Lower lobe of right lung (tissue), 2 donors: ENCODE results near the gene YDJC. TPM values are rescaled to one million over a fixed set of nuclear protein-coding genes. Genes with fewer than 3 reads are reported as not detected.
A peak's percentile ranks its signal among the peaks of the same experiment; 100 is the strongest.

Source experiments
- ATAC-seq, 2 donors: fragments of 200-7000 bp; cut with Tn5 transposase; one replicate each; pipeline ENCODE4 v1.9.1; 2020 to 2022; ENCODE audit warnings: mild to moderate bottlenecking in 2 of 2, moderate library complexity in 2 of 2
- DNase-seq: peaks from one replicate; pipeline ENCODE4 v3.0.0-alpha.2; 2020
- H3K27ac ChIP-seq: fragments of 200-600 bp; one replicate; pipeline ENCODE4 v1.8.0; 2022
- H3K27me3 ChIP-seq: fragments of 200-600 bp; one replicate; pipeline ENCODE4 v1.8.0; 2022; ENCODE audit warnings: low read depth
- H3K36me3 ChIP-seq: fragments of 200-600 bp; one replicate; pipeline ENCODE4 v1.8.0; 2022; ENCODE audit warnings: mild to moderate bottlenecking
- H3K4me1 ChIP-seq: fragments of 200-600 bp; one replicate; pipeline ENCODE4 v1.8.0; 2022
- H3K4me3 ChIP-seq: fragments of 200-600 bp; one replicate; pipeline ENCODE4 v1.8.0; 2022; ENCODE audit warnings: mild to moderate bottlenecking
- H3K9me3 ChIP-seq: fragments of 200-600 bp; one replicate; pipeline ENCODE4 v1.8.0; 2022
- CTCF ChIP-seq: fragments of 200-600 bp; IDR thresholded peaks from one replicate; pipeline ENCODE4 v1.8.0; 2022; ENCODE audit warnings: antibody characterized with exemption, mild to moderate bottlenecking
- intact Hi-C: fragments of 100-400 bp; cut with DNase I; formaldehyde crosslinking; loops from one replicate; pipeline ENCODE4 v1.11.0; 2022
- total RNA-seq: library from RNA; stranded (reverse); fragmentation: NEBNext Ultra II Directional; extraction: Animal tissue kit (Norgen Biotek cat#: 25700); gene quantifications from one replicate; pipeline ENCODE4 v1.2.1, GENCODE V29; 2021
- donor health status: DM: no; HTN: yes; CAD: no; lungs with severe emphysema.

YDJC gene
- total RNA-seq, 1 donor from 2014 or later = 13.1 TPM

DNA sequence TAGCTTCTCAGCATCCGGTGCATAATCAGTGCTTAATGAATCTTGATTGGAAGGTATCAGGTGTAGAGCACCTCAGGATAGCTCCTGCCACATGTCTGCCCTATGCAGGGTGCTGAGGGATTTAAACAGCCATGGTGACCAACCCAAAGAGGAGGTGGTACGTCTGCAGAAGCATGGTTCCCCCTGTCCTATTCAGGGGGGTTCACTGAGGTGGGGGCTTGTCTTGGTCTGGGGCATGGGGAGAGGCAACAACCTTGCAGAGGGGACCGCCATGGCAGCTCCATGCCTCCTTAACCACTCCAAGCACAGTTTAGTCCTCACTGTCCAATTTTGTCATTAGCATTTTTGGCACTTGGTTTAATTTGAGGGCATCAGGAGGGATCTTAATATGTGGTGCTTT, 37.4 kb downstream of the YDJC start:
- Histone ChIP-seq H3K4me1 (peaks cover 46% of the 10 kb centered on the region), H3K27me3 (no peaks in the 10 kb centered on the region), H3K36me3 (peaks cover 50% of the 10 kb centered on the region), H3K4me3 (no peak overlapping the region), H3K27ac (no peak overlapping the region), H3K9me3 (no peaks in the 10 kb centered on the region)
- ATAC-seq (no peak), DNase-seq (no peak)
- intact Hi-C loops = no loop called here
- no peak for TF ChIP-seq CTCF

GRCh38 chr22:21591695-21592094, 38.1 kb downstream of the YDJC start:
- DNase-seq (peak; percentile 59), ATAC-seq (peak; percentile 79 to 86)
- no peaks in the 10 kb centered on the region for H3K27me3 ChIP-seq
- no peak for TF ChIP-seq CTCF
- H3K9me3 ChIP-seq = no peaks in the 10 kb centered on the region
- peaks cover 52% of the 10 kb centered on the region for H3K4me1 ChIP-seq
- no peak overlapping the region for H3K4me3 ChIP-seq
- H3K36me3 ChIP-seq = peaks cover 43% of the 10 kb centered on the region
- intact Hi-C loops = no loop called here
- no peak overlapping the region for H3K27ac ChIP-seq

GRCh38 chr22:21590809-21591641, 38.8 kb downstream of the YDJC start:
- H3K27ac ChIP-seq = no peak overlapping the region
- DNase-seq (no peak), ATAC-seq (peak in 1 of 2 donors; percentile 5)
- peaks cover 38% of the 10 kb centered on the region for H3K36me3 ChIP-seq
- TF ChIP-seq CTCF = no peak
- intact Hi-C loops = no loop called here
- H3K9me3 ChIP-seq = no peaks in the 10 kb centered on the region
- H3K4me1 ChIP-seq = peaks cover 52% of the 10 kb centered on the region
- no peak overlapping the region for H3K4me3 ChIP-seq
- H3K27me3 ChIP-seq = no peaks in the 10 kb centered on the region

DNA sequence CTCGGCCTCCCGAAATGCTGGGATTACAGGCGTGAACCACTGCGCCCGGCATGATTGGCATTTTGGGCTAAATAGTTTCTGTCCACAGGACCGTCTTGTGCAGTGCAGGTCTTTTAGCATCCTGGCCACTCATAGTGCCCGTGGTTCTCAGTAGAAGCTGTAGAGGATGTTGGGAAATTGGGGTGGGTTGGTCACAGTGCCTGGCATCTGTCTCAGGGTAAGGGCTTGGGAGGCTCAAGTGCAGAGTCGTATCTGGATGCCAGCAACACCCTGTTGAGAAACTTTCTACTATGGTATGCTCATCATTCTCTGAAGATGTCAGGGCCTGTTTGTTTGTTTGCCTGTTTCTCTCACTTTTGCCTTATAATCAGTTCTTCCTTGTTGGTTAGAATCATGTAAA, 40.4 kb downstream of the YDJC start:
- H3K27ac ChIP-seq = no peak overlapping the region
- TF ChIP-seq CTCF = no peak
- DNase-seq (no peak), ATAC-seq (no peak)
- no peaks in the 10 kb centered on the region for H3K27me3 ChIP-seq
- peaks cover 52% of the 10 kb centered on the region for H3K4me1 ChIP-seq
- no peaks in the 10 kb centered on the region for H3K9me3 ChIP-seq
- no peak overlapping the region for H3K4me3 ChIP-seq
- intact Hi-C loops = no loop called here
- peaks cover 21% of the 10 kb centered on the region for H3K36me3 ChIP-seq

DNA sequence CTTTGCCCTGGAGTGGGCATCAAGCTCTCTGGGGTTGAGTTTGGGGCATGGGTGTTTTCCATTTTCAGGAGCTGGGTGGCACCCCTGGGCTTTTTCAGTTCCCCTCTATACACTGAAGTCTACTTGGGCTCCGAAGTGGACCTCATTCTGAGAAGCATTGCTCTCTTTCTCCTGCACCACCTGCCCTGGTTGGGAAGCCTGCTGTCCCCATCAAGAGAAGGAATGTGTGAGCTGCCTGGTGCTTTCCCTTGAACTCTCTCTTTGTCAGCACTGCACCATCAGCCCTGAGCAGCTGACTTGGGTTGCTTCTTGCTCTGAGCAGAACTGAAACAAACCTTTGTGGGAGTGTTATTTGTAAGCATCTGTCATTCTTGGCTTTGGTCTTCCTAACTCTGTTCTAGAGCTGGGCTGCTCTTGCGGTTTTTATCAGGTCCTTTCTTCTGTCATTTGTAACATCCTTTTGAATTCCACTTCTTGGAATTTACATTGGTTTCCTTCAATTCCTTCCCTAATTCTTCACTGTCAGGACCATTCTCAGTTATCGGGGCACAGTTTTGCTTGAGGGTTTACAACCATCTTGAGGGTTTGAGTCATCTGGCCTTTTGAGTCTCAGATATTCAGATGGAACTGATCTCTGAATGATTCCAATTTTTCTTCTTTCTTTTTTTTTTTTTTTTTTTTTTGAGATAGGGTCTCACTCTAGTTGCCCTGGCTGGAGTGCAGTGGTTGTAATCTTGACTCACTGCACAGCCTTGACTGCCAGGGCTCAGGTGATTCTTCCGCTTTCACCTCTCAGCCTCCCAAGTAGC, 41.8 kb downstream of the YDJC start:
- DNase-seq (no peak), ATAC-seq (peak in 1 of 2 donors; percentile 12)
- Histone ChIP-seq H3K27ac (no peak overlapping the region), H3K36me3 (peaks cover 8% of the 10 kb centered on the region), H3K9me3 (no peaks in the 10 kb centered on the region), H3K27me3 (no peaks in the 10 kb centered on the region), H3K4me1 (peaks cover 60% of the 10 kb centered on the region), H3K4me3 (no peak overlapping the region)
- no peak for TF ChIP-seq CTCF
- intact Hi-C loops = no loop called here
